HG03565 (cell line): ENCODE data around the gene KLHL40.
A peak's percentile ranks its signal among the peaks of the same experiment; 100 is the strongest.

Experiments used
- ATAC-seq: cut with Tn5 transposase; IDR thresholded peaks from one replicate; pipeline ENCODE4 v1.9.1; 2021; ENCODE audit warnings: mild to moderate bottlenecking, moderate library complexity; ENCODE audit not compliant: unreplicated experiment

Gene KLHL40

DNA sequence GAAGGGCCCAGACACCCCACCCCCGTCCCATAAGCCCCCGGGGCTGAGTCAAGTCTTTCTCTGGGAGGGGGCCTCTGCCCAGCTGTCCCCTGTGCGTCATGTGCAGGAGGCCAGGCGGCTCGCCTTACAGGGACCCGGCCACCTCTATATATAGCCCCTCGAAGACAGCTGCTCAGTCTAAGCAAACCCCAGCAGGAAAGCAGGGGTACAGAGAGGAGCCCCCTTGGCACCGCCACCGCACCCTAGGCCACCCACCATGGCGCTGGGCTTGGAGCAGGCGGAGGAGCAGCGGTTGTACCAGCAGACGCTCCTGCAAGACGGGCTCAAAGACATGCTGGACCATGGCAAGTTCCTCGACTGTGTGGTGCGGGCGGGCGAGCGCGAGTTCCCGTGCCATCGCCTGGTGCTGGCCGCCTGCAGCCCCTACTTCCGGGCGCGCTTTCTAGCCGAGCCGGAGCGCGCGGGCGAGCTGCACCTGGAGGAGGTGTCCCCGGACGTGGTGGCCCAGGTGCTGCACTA, at the start of gene KLHL40:
KLHL40 (plus strand) TSS at position 175 of the 519 bp plus-strand sequence; CDS start at position 257, 82 bp downstream.
- ATAC-seq = no peak

DNA sequence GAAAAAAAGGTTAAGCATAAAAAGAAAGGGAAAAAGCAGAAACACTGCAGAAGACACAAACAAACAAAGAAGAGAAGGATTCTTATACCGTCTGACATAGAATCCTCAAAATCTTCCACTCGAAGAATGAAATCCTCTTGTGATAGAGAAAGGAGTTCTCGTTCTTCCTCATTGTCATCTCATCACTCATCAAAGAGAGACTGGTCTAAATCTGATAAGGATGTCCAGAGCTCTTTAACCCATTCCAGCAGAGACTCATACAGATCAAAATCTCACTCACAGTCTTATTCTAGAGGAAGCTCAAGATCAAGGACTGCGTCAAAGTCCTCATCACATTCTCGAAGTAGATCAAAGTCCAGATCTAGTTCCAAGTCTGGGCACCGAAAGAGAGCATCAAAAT, 48.3 kb upstream of the KLHL40 start:
- no peak for ATAC-seq

DNA sequence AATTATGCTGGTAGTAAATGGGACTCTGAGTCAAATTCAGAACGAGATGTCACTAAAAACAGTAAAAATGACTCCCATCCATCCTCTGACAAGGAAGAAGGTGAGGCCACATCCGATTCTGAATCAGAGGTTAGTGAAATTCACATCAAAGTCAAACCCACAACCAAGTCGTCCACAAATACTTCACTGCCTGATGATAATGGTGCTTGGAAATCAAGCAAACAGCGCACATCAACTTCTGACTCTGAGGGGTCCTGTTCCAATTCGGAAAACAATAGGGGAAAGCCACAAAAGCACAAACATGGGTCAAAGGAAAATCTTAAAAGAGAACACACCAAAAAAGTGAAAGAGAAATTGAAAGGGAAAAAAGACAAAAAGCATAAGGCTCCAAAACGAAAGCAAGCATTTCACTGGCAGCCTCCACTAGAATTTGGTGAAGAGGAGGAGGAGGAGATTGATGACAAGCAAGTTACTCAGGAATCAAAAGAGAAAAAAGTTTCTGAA, 46.9 kb upstream of the KLHL40 start:
- no peak for ATAC-seq

- ATAC-seq = no peak
These were observed 46.1 kb upstream of the KLHL40 start for GRCh38 chr3:42639192-42639591.

- no peak for ATAC-seq
These were observed 45.2 kb upstream of the KLHL40 start for GRCh38 chr3:42640129-42640528.

DNA sequence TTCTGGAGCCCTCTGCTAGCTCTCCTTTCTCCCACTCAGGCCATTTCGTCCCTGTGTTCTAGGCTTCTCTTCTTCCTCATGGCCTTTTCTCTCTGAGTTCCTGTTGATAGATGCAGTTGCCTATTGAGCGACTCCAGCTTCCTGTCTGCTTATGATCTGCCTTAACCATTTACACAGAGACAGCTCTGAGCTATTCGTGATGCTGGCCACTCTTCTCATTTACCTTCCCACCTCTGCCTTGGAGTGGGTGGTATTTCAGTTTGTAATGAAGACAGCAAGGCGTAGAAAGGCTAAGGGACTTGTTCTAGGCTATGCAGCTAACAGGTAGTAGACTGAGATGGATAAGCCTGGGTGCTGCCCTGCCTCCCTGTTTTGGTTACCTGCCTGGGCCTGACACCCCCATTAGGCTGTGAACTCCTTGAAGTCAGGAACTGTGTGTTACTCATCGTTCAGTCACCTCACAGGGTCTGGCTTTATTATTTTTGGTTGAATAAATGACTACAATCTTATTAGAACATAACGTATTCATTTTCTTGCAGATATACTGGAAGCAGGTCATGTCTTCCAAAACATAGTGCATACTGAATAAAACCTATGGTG, 44.5 kb upstream of the KLHL40 start:
- ATAC-seq = no peak

GRCh38 chr3:42647821-42648459, 37.4 kb upstream of the KLHL40 start:
- ATAC-seq = no peak

GRCh38 chr3:42649006-42649405, 36.3 kb upstream of the KLHL40 start:
- ATAC-seq = no peak

DNA sequence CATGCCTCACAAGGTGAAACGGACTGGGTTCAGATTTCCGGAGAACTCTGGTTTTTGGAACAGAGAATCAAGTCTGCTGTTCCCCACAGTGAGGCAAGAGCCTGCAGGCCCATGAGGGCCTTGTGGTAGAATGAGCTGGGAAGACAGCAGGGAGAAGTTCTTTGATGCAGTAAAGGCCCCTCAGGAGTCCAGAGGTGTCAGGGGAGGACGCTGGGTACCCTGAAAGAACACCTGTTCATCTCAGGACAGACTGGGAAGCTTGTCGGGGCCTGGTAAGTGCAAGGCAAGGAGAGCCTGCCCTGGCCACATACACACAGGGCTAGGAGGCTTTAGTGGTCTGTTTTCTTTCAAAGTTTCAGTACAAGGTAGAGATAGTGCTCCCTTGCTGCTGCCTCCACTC, 35.6 kb upstream of the KLHL40 start:
- ATAC-seq = no peak

DNA sequence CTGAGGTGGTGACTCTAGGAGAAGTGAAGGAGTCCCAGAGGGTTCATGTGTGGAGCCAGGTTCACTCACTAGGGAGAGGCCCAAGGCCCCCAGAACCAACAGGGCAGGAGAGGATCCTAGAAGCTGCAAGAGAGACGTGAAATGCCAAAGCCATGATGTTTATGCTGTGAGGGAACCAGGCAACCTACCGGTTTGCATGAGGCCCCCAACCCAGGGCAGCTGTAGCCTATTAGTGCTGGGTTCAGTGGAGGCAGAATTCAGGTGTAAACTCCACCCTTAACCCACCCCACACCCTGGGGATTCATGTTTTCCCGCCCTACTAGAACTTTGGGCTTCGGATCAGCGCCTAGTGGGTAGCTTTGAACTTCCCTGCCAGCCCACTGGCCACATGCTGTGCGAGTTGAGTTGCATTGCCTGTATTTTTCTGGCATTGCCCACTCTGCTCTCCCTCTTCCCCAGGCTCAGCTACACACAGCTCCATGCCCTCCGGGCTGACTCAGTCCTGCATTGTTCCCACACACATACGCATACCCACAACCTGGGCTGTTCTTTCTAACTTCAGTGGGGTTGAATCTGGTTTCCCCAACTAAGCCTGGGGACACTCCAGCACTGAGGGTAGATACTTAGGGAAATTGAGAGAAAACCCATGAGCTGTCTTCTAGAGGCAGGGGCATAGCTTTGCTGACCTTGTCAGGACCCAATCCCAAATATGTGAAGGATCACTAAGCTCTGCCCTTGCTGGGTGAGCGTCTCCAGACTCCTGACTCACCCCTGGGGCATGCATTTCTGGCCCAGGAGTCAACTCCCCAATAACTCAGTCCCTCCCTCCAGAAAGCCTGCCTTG, 33.9 kb upstream of the KLHL40 start:
- ATAC-seq = no peak

- ATAC-seq = no peak
These were observed 33.1 kb upstream of the KLHL40 start for GRCh38 chr3:42652251-42652610.

DNA sequence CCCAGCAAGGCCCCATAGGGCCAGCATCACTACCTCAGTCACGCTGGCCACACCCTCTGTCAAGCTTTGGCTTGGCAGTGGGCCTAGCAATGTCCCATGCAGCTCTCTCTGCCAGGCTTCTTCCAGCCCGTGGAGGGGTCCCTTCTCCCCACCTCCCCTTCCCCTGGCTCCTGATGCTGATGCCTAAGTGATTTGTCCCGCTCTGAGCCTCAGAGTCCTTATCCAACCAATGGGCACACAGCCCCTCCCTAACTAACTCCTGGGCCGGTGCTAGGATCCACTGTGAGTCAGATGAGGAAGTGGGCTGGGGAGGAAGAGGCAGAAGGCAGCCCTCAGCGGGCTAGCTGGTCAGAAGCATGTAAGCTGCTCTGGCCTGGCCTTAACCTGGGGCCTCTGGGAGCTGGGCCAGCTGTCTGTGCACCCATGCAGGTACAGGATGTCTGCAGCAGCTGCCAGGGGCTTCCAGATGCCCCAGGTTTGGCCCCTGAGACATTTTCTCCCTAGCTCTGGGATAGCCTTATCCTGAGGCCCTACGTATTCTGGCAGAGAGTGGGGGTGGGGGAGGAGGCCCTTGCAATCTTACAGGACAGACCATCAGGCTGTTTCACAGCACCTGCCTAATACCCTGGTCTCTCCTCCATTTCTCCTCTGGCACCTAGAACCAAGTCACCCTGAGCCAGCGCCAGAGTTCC, 32.6 kb upstream of the KLHL40 start:
- ATAC-seq = peak; percentile 43

DNA sequence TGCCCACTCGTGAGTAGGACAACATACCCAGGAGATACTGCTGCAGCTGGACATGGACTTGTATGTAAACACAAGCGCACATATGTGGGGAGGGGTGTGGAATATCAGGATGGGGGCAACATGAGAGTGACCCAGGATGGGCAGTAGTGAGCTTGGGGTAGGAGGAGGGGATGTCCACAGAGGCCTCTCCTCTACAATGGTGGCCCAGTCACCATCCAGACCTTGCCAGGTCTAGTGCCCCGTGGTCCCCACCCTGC, 32.1 kb upstream of the KLHL40 start:
- ATAC-seq = no peak

DNA sequence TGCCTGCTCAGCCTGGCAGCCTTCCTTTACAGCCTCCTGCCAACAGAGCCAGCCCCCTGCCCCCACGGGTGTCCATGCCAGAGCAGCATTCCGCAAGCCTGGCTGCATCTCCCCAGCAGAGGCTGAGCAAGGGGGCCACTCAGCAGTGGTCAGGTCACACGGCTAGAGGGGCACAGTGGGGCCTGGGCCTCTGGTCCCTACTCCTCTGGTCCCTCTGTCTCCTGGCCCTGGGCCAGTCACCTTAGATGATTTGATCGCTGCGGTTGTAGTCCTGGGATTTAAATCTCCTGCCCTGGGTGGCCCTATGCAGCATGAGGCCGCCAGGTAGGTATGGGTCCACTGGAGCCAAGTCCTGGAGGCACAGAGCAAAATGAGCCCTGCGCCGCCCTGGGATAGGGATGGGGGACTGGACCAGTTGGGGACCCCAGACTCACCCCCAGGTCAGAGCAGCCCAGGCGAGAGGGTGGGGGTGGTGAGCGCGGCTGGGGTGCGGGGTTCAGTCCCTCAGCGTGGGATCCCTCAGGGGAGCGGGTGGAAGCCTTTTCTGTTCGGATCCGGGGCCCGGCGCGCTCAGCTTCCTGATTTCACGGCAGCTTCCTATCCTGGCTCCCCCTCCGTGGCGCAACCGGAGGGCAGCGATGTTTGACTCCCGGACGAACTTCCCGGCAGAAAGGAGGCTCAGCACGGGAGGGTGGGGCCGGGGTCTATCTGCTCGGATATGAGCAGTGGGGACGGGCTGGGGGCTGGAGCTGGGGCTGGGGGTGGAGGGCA, 31.6 kb upstream of the KLHL40 start, which contains the start of gene ZBTB47:
ZBTB47 (plus strand) TSS at position 138 of the 771 bp plus-strand sequence. CDS start 4,659 bp downstream, outside the sequence.
- ATAC-seq = no peak

DNA sequence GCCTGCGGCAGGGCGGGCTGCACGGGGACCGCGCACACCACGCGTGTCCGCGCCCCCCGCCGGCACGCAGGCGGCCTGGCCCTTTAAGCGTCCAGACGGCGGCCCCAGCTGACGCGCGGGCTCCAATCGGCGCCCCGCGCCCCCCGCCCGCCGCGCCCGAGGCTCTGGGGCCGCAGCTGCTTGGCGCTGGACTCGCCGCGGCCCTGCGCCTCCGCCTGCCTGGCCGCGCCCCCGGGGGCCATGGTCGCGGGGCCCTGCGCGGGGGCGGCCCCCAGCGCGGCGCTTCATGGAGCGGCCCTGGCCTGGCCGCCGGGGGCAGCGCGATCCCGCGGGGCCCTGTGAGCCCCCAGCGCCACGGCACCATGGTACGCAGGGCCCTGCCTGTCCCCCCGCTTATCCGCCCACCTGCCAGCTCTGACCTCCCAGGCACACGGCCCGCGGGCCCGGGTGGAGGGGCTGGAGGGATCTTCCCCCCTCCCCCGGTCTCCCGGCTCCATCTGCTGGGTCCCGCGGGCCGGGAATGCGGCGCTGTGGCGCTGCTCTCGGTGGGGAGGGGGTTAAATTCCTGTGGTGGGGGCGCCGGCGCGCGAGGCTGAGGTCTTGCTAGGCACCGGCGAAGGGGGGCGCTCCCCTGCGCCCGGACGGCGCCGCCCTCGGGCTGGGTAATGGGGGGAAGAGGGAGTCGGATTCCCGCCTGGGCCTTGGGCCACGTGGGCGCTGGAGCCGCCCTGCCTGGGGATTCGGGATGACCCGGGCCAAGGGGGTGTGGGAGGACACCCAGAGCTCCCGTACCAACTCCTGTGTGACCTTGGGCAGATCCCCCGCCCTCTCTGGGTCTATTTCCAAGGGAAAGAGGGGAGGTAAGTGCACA, 30.8 kb upstream of the KLHL40 start:
- no peak for ATAC-seq

GRCh38 chr3:42655331-42655888, 29.9 kb upstream of the KLHL40 start:
- no peak for ATAC-seq

GRCh38 chr3:42655980-42656679, 29.2 kb upstream of the KLHL40 start:
- ATAC-seq = no peak
